Measurements from ENCODE around the gene MLANA.

- TF ChIP-seq TAF1 (IDR thresholded peaks at IDR 0.05; ENCODE audit: borderline replicate concordance, low read depth, low read length) (no peak), YY1 (IDR thresholded peaks at IDR 0.05; ENCODE audit: low read depth, low read length) (no peak), NFIC (IDR thresholded peaks at IDR 0.05; ENCODE audit: low read depth, low read length) (no peak), CTCF (IDR thresholded peaks at IDR 0.05 in 2 of 3, conservative IDR thresholded peaks at IDR 0.05 in 1 of 3; ENCODE audit: control insufficient read depth in 2 of 3, extremely low read depth in 1 of 3, insufficient read depth in 1 of 3, low read depth in 3 of 3, low read length in 3 of 3) (no peak), MXI1 (IDR thresholded peaks at IDR 0.05; ENCODE audit: low read depth, low read length) (no peak), POLR2A (IDR thresholded peaks at IDR 0.05; ENCODE audit: low read depth, low read length) (no peak), CHD1 (IDR thresholded peaks at IDR 0.05; ENCODE audit: low read depth, low read length) (no peak), PAX5 (IDR thresholded peaks at IDR 0.05; ENCODE audit: borderline replicate concordance, low read depth, low read length) (no peak), ETV6 (conservative IDR thresholded peaks at IDR 0.05 in 1 of 2, IDR thresholded peaks at IDR 0.05 in 1 of 2; ENCODE audit: borderline replicate concordance in 1 of 2, low read depth in 1 of 2) (no peak)
- TF ChIP-seq, protein P1, sequence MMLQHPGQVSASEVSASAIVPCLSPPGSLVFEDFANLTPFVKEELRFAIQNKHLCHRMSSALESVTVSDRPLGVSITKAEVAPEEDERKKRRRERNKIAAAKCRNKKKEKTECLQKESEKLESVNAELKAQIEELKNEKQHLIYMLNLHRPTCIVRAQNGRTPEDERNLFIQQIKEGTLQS (IDR thresholded peaks at IDR 0.05; ENCODE audit: borderline replicate concordance, extremely low read depth, low read depth, low read length): no peak
- TF ChIP-seq, protein P2, sequence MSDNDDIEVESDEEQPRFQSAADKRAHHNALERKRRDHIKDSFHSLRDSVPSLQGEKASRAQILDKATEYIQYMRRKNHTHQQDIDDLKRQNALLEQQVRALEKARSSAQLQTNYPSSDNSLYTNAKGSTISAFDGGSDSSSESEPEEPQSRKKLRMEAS (IDR thresholded peaks at IDR 0.05; ENCODE audit: low read depth, low read length): no peak
These were observed 24.7 kb downstream of the MLANA start for GRCh38 chr9:5915438-5915837.
